ENCODE measurements around the gene MRPL41. TPM values are rescaled to one million over a fixed set of nuclear protein-coding genes. Genes with fewer than 3 reads are reported as not detected.
"Not testable (repeated sequence)": the region's sequence is repeated elsewhere in the genome, so short reads cannot be mapped to it uniquely, and the experiment has no call there.

The MRPL41 gene
- total RNA-seq, 2 experiments from 2014 or later, result 39.3 to 41.0 TPM

DNA sequence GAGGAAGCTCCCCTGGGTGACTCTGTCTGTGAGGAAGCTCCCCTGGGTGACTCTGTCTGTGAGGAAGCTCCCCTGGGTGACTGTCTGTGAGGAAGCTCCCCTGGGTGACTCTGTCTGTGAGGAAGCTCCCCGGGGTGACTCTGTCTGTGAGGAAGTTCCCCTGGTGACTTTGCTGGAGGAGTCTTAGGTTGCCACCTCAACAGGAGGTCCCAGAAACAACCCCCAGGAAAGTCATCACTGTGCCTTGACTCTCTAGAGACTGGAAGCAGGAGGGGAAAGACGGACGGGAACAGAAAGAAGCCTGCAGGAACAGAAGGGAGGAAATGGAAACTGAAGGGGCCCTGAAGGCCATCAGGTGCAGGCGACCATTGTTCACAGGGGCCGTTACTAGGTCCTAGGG, 16.8 kb downstream of the MRPL41 start:
- H3K4me3 Mint-ChIP-seq; DNase-seq; H3K9me3 Mint-ChIP-seq; H3K27ac Mint-ChIP-seq; H3K27me3 Mint-ChIP-seq (ENCODE audit: low read depth); intact Hi-C loops (cut with micrococcal nuclease); H3K4me1 Mint-ChIP-seq (ENCODE audit: low read depth); CTCF ChIA-PET: not testable (repeated sequence)
- peaks cover 21% of the 10 kb centered on the region for H3K36me3 Mint-ChIP-seq (ENCODE audit: low read depth)

DNA sequence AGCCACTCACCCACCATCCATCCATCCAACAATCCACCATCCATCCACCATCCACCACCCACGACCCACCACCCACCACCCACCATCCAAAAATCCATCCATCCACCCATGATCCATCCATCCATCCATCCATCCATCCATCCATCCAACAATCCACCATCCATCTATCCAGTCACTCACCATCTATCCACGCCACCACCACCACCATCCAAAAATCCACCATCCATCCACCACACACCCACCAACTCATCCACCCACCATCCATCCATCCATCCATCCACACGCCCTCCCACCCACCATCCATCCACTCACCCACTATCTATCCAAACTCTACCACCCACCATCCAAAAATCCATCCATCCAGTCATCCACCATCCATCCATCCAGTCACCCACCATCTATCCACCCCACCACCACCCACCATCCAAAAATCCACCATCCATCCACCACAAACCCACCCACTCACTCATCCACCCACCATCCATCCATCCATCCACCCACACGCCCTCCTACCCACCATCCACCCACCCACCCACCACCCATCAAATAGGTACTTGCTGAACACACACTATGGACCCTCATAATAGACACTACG, 18.0 kb downstream of the MRPL41 start:
- intact Hi-C loops (cut with micrococcal nuclease), result no loop called here
- CTCF ChIA-PET, result no interaction called here
- no peaks in the 10 kb centered on the region for H3K9me3 Mint-ChIP-seq
- H3K36me3 Mint-ChIP-seq (ENCODE audit: low read depth), result peaks cover 13% of the 10 kb centered on the region
- H3K27ac Mint-ChIP-seq, result no peak overlapping the region
- H3K4me3 Mint-ChIP-seq, result no peak overlapping the region
- H3K4me1 Mint-ChIP-seq (ENCODE audit: low read depth), result peaks cover 10% of the 10 kb centered on the region
- no peak for DNase-seq
- H3K27me3 Mint-ChIP-seq (ENCODE audit: low read depth), result no peaks in the 10 kb centered on the region

GRCh38 chr9:137570566-137570965, 18.9 kb downstream of the MRPL41 start:
- DNase-seq, result no peak
- Mint-ChIP-seq H3K27me3 (ENCODE audit: low read depth) (no peaks in the 10 kb centered on the region), H3K36me3 (ENCODE audit: low read depth) (peaks cover 17% of the 10 kb centered on the region), H3K27ac (no peak overlapping the region), H3K4me3 (no peak overlapping the region), H3K9me3 (no peaks in the 10 kb centered on the region), H3K4me1 (ENCODE audit: low read depth) (peaks cover 19% of the 10 kb centered on the region)
- intact Hi-C loops (cut with micrococcal nuclease), result no loop called here
- CTCF ChIA-PET, result interaction anchor here (0.6 kb wide), 1 partner anchor 29 kb away, joined by 3 read pairs; no protein-coding TSS in a partner anchor

- H3K36me3 Mint-ChIP-seq (ENCODE audit: low read depth), result peaks cover 22% of the 10 kb centered on the region
- no peak overlapping the region for H3K4me3 Mint-ChIP-seq
- intact Hi-C loops (cut with micrococcal nuclease), result no loop called here
- H3K27ac Mint-ChIP-seq, result no peak overlapping the region
- H3K27me3 Mint-ChIP-seq (ENCODE audit: low read depth), result no peaks in the 10 kb centered on the region
- DNase-seq, result no peak
- peaks cover 42% of the 10 kb centered on the region for H3K4me1 Mint-ChIP-seq (ENCODE audit: low read depth)
- CTCF ChIA-PET, result interaction anchor here (0.9 kb wide), 1 partner anchor 13 kb away, joined by 4 read pairs; no protein-coding TSS in a partner anchor
- no peaks in the 10 kb centered on the region for H3K9me3 Mint-ChIP-seq
Observed at GRCh38 chr9:137574192-137574591, 22.5 kb downstream of the MRPL41 start.

GRCh38 chr9:137575364-137575715, 23.7 kb downstream of the MRPL41 start:
- DNase-seq, result no peak
- CTCF ChIA-PET, result no interaction called here
- Mint-ChIP-seq H3K36me3 (ENCODE audit: low read depth) (peaks cover 20% of the 10 kb centered on the region), H3K27me3 (ENCODE audit: low read depth) (no peaks in the 10 kb centered on the region), H3K27ac (peak overlapping the region; percentile 27), H3K4me3 (no peak overlapping the region), H3K9me3 (no peaks in the 10 kb centered on the region), H3K4me1 (ENCODE audit: low read depth) (peaks cover 42% of the 10 kb centered on the region)
- intact Hi-C loops (cut with micrococcal nuclease), result no loop called here

GRCh38 chr9:137575716-137576411, 24.2 kb downstream of the MRPL41 start:
- Mint-ChIP-seq H3K27me3 (ENCODE audit: low read depth) (no peaks in the 10 kb centered on the region), H3K4me1 (ENCODE audit: low read depth) (peaks cover 37% of the 10 kb centered on the region), H3K36me3 (ENCODE audit: low read depth) (peaks cover 15% of the 10 kb centered on the region), H3K4me3 (no peak overlapping the region), H3K27ac (peak overlapping the region; percentile 27), H3K9me3 (no peaks in the 10 kb centered on the region)
- intact Hi-C loops (cut with micrococcal nuclease), result no loop called here
- DNase-seq, result no peak
- CTCF ChIA-PET, result no interaction called here

DNA sequence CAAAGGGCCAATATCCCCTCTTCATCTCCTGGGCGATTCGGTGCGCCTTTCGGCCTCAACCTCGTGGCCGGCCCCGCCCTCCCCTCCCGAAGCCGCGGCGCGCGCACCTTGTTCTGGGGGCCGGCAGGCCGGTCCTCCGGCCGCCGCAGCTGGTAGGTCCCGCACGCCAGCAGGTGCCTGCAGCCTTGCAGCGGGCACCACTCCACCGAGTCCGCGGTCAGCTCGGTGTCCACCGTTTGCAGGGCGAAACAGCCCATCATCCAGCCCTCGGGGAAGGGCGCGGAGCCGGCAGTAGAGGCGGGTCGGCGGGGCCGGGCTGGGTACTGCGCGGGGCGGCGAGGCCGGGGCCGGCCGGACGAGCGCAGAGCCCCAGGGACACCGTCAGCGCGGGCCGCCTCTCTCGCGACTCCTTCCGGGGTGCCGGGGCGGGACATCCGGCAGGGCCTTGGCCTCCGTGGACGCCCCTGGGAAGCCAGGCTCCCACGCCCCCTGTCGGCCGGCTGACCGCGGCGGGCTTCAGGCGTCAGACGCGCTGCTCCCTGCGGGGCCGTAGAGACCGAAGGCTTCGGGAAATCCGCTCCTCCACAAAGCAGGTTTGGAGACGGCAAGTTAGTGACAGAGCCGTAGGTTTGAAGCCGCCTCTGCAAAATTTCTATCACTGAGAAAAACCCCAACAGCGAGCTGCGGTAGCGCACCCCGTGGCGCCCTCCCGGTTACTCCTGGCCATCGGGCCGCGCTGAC, 27.0 kb downstream of the MRPL41 start, which contains the start of gene DPH7:
Gene DPH7, minus strand, starts transcription at position 408 of the 741 bp plus-strand sequence. Its CDS starts 148 bp downstream, at position 260.
- peak; percentile 96 for DNase-seq
- Mint-ChIP-seq H3K9me3 (no peaks in the 10 kb centered on the region), H3K4me3 (peak within 1 kb of the TSS; percentile 81), H3K36me3 (ENCODE audit: low read depth) (peaks cover 19% of the 10 kb centered on the region), H3K27me3 (ENCODE audit: low read depth) (no peaks in the 10 kb centered on the region), H3K4me1 (ENCODE audit: low read depth) (peaks cover 37% of the 10 kb centered on the region), H3K27ac (no peak within 1 kb of the TSS)
- intact Hi-C loops (cut with micrococcal nuclease), result loop anchor here (1.0 to 2.0 kb wide), 5 partner anchors 12 to 44 kb away; partner anchors contain the start of genes ARRDC1, MRPL41, PNPLA7 and ZMYND19
- CTCF ChIA-PET, result interaction anchor here (0.6 to 2.1 kb wide), 7 partner anchors 8 to 52 kb away, joined by 3 to 14 read pairs (median 4); partner anchors contain the start of gene MRPL41

DNA sequence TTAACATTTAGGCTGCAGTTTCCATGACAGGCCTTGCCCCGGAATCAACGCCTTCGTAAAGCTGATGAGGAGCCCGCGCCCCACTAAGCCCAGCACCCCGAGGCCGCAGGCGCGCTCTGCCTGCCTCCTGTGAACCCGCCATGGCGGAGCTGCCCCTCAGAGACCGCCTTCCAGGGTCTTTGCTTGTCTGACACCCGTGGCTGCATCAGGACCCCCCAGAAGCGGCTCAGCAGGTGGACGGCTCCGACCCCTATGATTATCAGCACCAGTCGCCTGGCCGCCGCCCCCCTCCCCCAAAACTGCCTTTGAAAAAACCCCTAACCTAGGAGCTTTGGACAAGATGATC, 27.6 kb downstream of the MRPL41 start:
- H3K36me3 Mint-ChIP-seq (ENCODE audit: low read depth), result peaks cover 19% of the 10 kb centered on the region
- H3K9me3 Mint-ChIP-seq, result no peaks in the 10 kb centered on the region
- CTCF ChIA-PET, result interaction anchor here (0.6 to 2.1 kb wide), 7 partner anchors 8 to 52 kb away, joined by 3 to 14 read pairs (median 4); partner anchors contain the start of gene MRPL41
- H3K4me3 Mint-ChIP-seq, result peak overlapping the region; percentile 81
- intact Hi-C loops (cut with micrococcal nuclease), result loop anchor here (1.0 to 2.0 kb wide), 3 partner anchors 26 to 44 kb away; partner anchors contain the start of genes ARRDC1, MRPL41 and PNPLA7
- H3K27me3 Mint-ChIP-seq (ENCODE audit: low read depth), result no peaks in the 10 kb centered on the region
- no peak overlapping the region for H3K27ac Mint-ChIP-seq
- peaks cover 37% of the 10 kb centered on the region for H3K4me1 Mint-ChIP-seq (ENCODE audit: low read depth)
- DNase-seq, result no peak

DNA sequence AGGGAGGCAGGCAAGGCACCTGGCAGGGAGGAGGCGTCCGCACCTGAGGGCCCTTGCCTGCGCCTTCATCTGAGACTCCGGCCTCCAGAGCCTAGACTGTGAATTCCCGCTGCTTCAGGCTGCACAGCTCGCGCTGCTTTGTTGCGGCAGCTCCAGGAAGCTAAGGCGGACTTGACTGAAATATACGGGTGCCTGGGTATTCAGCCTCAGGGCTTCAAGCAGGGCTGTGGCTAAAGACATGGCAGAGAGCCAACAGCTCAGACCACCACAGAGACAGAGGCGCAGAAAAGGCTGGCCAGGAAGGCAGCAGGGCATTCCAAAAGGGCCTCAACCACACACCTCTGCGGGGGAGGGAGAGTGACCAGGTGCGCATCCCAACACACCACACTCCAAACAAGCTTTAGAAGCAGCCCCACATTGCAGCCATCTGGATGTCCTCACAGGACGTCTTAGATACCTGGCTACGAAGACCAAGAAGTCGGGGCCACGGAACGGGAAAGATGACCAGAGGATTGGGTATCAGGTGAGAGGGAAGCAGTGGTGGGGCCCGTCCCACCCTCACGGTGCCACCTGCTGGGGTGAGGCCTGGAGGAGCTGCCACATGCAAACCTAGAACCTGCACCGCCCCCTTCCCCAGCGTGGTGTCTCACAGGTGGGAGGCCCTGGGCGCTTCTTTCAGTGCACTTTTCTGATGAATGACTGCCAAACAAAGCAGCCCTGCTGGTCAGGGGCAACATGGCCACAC, 28.7 kb downstream of the MRPL41 start:
- CTCF ChIA-PET, result interaction anchor here (0.8 to 2.1 kb wide), 5 partner anchors 8 to 46 kb away, joined by 3 to 14 read pairs (median 4); partner anchors contain the start of gene ZMYND19
- intact Hi-C loops (cut with micrococcal nuclease), result no loop called here
- DNase-seq, result no peak
- Mint-ChIP-seq H3K36me3 (ENCODE audit: low read depth) (peaks cover 17% of the 10 kb centered on the region), H3K4me3 (no peak overlapping the region), H3K9me3 (no peaks in the 10 kb centered on the region), H3K27me3 (ENCODE audit: low read depth) (no peaks in the 10 kb centered on the region), H3K27ac (no peak overlapping the region), H3K4me1 (ENCODE audit: low read depth) (peaks cover 30% of the 10 kb centered on the region)

DNA sequence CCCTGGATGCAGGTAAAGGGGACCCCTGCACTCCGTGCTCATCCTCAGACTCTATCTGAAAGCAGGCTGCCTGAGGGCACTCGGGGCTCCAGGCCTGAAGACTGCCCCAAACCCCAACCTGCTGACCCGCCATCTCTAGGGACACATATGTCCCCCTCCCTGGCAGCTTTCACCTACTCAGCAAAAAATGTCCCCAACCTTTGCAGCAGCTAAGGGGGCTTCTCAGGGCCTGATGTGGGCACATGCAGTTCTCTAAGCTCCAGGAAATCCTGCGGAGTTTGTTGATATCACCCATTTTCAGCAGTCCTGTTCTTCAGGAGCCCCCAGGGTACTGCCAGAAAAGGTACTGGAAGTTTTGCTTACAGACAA, 29.3 kb downstream of the MRPL41 start:
- Mint-ChIP-seq H3K9me3 (no peaks in the 10 kb centered on the region), H3K36me3 (ENCODE audit: low read depth) (peaks cover 12% of the 10 kb centered on the region), H3K4me1 (ENCODE audit: low read depth) (peaks cover 24% of the 10 kb centered on the region), H3K27ac (no peak overlapping the region), H3K4me3 (no peak overlapping the region), H3K27me3 (ENCODE audit: low read depth) (no peaks in the 10 kb centered on the region)
- intact Hi-C loops (cut with micrococcal nuclease), result no loop called here
- CTCF ChIA-PET, result interaction anchor here (1.1 to 2.1 kb wide), 2 partner anchors 8 to 11 kb away, joined by 3 to 14 read pairs; no protein-coding TSS in a partner anchor
- DNase-seq, result no peak

DNA sequence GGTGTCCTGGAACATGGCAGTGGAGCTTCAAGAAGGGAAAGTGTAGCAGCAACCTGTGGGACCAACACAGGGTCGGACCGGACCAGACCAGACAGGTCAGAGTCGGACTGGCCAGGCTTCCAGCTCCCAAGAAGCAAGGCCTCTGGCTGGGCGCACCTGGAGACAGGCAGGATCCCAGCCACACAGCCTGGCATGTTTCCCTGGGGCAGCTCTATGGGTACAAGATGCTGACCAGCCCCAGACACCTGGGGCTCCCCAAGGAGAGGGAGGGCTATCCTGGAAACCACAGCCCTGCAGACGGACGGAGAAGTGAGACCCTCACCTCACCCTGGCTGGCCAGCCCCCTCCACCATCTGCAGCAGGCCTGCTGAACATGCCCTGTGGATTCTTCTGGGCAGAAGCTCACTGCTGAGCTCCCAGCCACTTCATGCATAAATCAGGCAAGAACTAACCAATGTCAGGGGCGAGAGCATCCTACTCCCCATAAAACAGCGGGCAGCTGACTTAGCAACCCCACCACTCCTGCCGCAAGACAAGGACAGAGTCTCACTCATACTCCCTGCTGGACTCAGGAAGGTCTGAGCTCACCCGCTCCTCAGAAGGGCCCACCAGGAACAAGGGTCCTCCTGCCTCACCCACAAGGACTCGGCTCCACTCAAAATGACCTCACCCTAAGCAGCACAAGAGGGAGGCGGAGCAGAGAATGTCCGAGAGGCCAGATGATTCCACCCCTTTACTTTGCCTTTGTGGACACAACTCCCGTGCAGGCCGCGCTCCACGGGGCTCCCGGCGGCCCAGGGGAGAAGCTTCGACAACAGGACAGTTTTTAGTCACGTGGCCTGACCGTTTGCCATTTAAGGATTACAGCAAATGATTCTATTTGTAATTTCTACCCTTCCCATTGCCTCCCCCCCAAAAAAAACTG, 29.9 kb downstream of the MRPL41 start:
- CTCF ChIA-PET, result interaction anchor here (0.6 to 1.1 kb wide), 2 partner anchors 10 to 140 kb away, joined by 3 to 4 read pairs; no protein-coding TSS in a partner anchor
- Mint-ChIP-seq H3K27ac (no peak overlapping the region), H3K27me3 (ENCODE audit: low read depth) (no peaks in the 10 kb centered on the region), H3K4me1 (ENCODE audit: low read depth) (peaks cover 17% of the 10 kb centered on the region), H3K9me3 (no peaks in the 10 kb centered on the region), H3K36me3 (ENCODE audit: low read depth) (peaks cover 16% of the 10 kb centered on the region), H3K4me3 (no peak overlapping the region)
- no peak for DNase-seq
- intact Hi-C loops (cut with micrococcal nuclease), result no loop called here
